ENCODE results near the gene IGFBP3.
A peak's percentile ranks its signal among the peaks of the same experiment; 100 is the strongest.
"Not testable (repeated sequence)": the region's sequence is repeated elsewhere in the genome, so short reads cannot be mapped to it uniquely, and the experiment has no call there.

The IGFBP3 gene

GRCh38 chr7:45920502-45921380 is at the start of gene IGFBP3:
TSS of gene IGFBP3 (minus strand) at chr7:45921272. CDS start at chr7:45921140, 132 bp downstream.
- peak; percentile 44 for DNase-seq (ENCODE audit: low spot score)

DNA sequence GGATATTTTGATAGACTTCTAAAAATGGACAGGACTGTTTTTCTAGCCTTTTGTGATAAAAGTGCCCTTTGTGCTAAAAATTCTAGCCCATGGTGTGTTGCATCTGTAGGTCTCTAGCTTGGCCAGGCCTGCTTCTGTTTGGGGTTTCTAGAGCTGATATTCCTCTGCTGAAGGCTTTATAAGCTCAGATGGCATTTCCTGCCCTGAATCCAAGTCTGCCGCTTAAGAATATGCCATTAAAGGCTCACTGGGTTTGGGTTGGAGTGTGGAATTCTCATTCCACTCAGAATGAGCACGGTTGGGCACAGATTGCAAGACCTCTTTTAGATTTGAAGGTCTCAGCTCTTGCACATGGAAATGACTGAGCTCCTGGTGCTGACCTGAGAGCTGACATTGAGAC is 49.4 kb upstream of the IGFBP3 start:
- DNase-seq (ENCODE audit: low spot score), result no peak

GRCh38 chr7:45969940-45970339 is 48.9 kb upstream of the IGFBP3 start:
- DNase-seq (ENCODE audit: low spot score), result no peak

DNA sequence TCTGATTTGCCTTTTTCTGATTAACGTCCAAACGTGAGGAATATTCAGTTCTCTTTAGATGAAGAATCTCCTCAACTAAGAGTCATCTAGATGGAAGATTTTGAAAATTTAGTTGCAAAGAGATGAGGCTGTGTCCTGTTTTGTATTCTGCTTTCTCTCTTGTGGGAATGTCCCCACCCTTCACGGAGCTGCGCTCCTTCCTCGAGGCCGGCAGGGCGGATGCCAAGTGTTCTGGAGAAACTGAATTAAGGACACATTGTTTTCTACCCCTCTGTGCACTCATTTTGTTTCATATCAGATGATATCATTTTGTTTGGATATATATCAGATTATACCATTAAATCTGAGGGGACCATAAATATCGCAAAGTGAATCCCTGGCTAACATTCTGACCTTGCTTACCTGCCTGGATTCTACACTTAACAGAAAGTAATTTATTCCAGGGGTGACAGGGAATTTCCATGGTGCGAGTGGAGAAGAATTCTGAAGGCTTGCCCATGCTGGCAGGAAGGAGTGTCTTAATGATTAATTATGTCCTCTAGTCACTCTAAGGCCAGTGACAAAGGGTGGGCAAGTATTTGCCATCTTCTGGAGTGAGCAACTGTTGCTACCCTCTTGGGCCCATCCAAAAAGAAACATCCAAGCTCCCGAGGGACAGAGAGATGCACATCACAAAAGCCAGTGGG is 47.9 kb upstream of the IGFBP3 start:
- DNase-seq (ENCODE audit: low spot score), result no peak

DNA sequence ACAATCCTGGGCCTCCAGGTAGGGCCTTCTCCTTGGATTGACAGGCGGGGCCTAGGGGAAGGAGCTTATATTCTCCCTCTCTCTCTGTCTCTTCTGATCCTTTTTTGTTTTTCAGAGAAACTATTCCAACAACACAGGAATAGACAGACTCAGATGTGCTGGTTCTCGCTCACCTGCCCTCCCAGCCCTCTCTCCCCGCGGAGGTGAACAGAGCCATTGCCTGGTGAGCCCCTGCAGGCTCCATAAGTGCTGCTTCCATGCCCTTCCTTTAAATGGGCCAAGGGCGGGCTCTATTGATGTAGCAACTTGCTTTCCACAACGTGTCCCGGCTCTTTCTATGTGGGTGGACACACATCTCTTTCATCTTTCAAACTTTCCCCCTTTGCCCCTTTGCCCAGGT is 47.2 kb upstream of the IGFBP3 start:
- no peak for DNase-seq (ENCODE audit: low spot score)

- DNase-seq (ENCODE audit: low spot score), result no peak
Measured at GRCh38 chr7:45967591-45968157, 46.6 kb upstream of the IGFBP3 start.

DNA sequence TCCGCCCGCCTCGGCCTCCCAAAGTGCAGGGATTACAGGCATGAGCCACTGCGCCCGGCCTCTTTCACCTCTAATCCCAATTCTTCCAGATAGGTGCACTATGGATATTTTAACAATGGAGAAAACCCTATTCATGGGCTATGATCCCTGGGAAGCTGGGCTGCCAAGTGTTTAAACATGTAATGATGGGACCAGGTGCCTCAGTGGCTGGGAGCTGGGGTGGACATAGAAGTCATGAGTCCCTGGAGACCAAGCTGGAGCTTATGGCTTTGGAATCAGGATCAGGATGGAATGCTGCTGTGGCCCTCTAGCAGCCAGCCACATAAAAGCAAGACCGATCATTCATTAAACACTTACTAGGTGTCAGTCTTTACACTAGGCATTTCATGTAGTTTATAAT is 41.8 kb upstream of the IGFBP3 start:
- no peak for DNase-seq (ENCODE audit: low spot score)

GRCh38 chr7:45957721-45958120 is 36.6 kb upstream of the IGFBP3 start:
- no peak for DNase-seq (ENCODE audit: low spot score)

DNA sequence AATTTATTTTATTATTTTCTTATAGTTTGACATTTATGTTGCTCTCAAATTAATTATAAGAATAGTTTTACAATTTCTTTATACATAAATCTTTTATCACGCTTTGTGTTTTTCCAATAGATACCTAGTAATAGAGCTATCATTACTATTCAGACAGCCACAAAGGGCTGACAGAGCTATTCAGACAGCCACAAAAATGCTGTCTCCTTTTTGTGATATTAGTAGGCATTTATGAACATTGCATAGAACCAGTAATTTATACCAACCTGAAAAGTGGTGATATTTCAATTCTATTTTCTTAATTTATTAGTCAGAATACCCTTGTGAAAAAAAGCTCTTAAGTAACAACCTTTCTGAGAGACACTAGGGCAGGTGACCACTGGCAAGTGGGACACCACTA is 34.2 kb upstream of the IGFBP3 start:
- no peak for DNase-seq (ENCODE audit: low spot score)

GRCh38 chr7:45953055-45953454 is 32.0 kb upstream of the IGFBP3 start:
- not testable (repeated sequence) for DNase-seq (ENCODE audit: low spot score)

- no peak for DNase-seq (ENCODE audit: low spot score)
Measured at GRCh38 chr7:45944058-45944457, 23.0 kb upstream of the IGFBP3 start.

DNA sequence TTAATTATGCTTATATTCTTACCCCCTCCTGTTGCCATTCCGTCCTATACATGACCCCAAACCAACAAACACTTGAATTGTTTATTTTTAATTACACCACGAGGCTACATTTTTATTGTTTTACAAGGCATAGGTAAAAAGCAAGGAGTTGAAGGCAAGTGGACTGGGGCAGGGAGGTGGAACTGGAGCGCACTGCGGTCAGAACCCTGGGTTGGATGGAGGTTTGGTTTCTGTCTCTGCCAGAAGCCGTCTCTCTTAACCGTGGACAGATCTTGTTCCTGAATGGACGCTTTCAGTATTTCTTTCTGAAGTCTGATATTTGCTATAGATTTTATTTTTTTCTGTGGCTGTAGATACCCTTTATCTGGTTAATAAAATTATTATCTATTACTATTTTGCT is 19.9 kb upstream of the IGFBP3 start:
- DNase-seq (ENCODE audit: low spot score), result no peak

DNA sequence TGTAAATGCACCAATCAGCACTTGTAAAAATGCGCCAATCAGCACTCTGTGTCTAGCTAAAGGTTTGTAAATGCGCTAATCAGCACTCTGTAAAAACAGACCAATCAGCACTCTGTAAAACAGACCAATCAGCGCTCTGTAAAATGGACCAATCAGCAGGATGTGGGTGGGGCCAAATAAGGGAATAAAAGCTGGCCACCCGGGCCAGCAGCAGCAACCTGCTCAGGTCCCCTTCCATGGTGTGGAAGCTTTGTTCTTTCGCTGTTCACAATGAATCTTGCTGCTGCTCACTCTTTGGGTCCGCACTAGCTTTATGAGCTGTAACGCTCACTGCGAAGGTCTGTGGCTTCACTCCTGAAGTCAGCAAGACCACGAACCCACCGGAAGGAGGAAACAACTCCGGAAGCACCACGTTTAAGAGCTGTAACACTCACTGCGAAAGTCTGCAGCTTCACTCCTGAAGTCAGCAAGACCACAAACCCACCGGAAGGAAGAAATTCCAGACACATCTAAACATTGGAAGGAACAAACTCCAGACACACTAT is 19.2 kb upstream of the IGFBP3 start:
- not testable (repeated sequence) for DNase-seq (ENCODE audit: low spot score)

DNA sequence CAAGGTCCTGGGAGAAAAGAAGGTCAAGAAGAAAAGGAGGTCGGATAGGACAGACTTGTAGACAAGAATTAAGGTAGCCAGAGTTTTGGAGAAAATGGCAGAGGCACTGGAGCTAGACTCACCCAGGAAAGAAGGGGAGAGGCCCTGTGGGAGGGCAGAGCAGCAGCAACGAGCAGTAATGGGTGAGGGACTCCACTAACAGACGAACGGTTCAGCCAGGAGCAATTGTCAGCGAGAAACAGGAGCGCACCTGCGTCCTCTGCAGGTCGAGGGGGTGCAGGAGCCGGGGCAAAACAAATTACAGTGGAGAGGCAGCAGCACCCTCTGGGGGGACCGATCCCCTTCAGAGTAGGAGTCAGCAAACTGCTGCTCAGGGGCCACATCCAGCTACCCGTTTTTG is 18.5 kb upstream of the IGFBP3 start:
- no peak for DNase-seq (ENCODE audit: low spot score)

DNA sequence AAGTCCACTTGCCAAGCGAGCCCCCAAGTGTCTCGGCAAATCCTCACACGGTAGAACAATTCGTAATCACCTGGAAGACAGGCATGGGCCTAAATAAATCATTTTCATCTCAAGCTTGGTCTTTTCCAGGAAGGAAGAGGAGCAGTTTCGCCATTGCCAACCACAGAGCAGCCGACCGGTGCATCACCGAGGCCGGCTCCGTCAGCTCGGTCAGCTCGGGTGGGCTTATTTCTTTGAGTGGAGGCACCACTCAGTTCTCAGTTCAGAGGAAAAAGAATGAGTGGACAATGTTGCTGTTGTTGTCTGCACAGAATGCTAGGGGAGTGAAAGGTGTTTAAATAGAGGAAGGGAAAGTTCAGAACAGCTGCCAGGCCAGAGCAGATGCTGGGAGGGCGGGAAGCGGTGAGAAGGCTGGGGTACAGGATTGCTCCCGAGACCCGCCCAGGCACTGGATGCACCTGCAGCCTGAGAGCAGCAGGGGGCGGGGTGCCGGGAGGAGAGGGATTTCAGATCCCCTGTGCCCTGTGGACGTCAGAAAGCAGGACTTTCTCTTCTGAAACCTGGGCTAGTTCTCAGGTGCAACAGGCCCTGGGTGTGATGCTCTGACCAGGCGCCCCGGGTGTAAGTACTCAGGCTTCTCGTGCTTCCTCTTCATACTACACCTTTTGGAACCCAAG is 17.7 kb upstream of the IGFBP3 start:
- DNase-seq (ENCODE audit: low spot score), result no peak

- no peak for DNase-seq (ENCODE audit: low spot score)
Measured at GRCh38 chr7:45937862-45938261, 16.8 kb upstream of the IGFBP3 start.

DNA sequence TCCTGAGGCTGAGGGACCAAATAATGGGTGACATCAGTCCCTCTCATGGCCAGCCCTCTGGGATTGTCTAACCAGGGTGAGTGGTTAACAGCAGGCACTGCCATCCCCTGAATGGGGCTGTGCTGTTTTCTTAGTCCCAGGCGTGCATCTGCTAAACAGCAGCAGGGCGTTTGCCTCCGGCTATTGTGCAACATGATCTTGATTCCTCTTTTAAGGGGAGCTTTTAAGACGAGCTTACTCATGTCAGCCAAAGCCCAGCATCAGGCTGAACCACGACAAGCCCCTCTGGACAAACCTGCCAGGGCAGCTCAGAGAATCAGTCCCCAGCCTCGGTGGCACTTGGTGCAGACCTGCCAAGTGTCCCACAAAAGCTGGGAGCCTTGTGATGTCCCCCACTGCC is 16.2 kb upstream of the IGFBP3 start:
- DNase-seq (ENCODE audit: low spot score), result no peak

GRCh38 chr7:45930967-45931366 is 9.9 kb upstream of the IGFBP3 start:
- DNase-seq (ENCODE audit: low spot score), result no peak

DNA sequence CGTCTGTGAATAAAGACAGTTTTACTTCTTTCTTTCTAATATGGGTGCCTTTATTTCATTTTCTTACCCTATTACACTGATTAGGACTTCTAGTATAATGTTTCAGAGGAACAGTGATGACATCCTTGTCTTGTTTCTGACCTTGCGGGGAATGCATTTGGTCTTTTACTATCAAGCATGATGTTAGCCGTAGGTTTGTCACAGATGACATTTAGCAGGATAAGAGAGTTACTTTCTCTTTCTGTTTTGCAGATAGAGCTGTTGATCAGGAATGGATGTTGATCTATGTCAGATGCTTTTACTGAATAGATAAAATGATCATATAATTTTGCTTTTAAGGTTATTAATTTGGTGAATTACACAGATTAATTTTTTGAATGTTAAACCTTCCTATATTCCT is 6.6 kb upstream of the IGFBP3 start:
- no peak for DNase-seq (ENCODE audit: low spot score)

DNA sequence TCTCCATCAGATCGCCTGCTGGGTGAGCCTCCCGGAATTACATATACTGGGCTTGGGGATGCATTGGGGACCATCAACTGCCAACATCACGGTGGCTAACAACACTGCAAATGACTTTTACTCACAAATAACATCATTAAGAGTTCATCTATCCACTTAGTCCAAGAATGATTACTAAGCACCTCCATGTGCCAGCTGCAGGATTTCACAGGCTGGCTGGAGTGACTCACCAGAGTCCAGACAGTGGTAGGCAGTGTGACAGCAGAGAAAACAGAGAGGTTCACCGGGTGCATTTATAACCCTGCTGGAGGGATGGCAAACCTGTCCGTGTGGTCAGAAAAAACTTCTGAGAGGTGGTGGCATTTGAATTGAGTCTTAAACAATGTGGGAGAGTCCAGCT is 3.2 kb upstream of the IGFBP3 start:
- DNase-seq (ENCODE audit: low spot score), result no peak

DNA sequence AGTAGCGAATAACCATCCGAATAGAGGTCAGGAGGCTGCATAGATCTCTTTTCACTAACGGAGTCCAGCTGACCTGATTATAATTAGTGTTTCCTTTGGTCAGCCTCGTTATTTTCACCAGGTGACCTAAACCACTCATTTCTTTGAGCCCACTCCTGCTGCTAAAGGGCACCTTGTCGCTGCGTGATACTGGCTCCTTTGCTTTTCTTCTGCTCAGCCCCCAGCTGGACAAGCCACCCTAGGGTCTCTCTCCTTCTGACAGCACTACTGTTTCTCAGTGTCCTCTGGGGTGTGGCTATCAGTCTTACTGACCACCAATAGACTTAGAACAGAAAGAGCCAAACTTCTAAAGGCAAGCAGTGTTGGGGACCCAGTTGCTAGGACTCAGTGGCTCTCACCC is 2.7 kb upstream of the IGFBP3 start:
- no peak for DNase-seq (ENCODE audit: low spot score)

DNA sequence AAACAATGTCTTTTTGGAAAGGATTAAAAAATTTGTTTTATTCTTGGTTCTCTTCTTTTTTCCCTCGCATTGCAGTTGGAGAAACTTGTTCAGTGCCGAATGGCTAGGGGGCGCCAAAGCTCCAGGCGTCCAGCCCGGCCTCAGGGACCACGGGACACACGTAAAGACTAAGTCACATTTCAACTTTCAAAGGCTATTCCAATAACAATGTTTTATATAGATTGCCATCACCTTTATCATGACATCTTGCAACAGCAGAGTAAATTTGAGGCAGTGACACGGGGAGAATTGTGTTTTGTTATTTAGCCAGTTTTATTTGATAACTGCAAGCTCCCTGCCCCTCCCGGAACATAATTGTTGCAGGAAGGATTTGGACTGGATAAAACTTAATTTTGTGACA is 2.2 kb upstream of the IGFBP3 start:
- DNase-seq (ENCODE audit: low spot score), result peak; percentile 57

Measured in HuH-7.5 (cell line).